ENCODE results near the gene PCDHA2. TPM values are rescaled to one million over a fixed set of nuclear protein-coding genes. Genes with fewer than 3 reads are reported as not detected.
"Not testable (repeated sequence)": the region's sequence is repeated elsewhere in the genome, so short reads cannot be mapped to it uniquely, and the experiment has no call there.

Gene PCDHA2
- total RNA-seq, 1 donor from 2014 or later, result not detected

- DNase-seq; intact Hi-C loops (cut with micrococcal nuclease); ATAC-seq: not testable (repeated sequence)
These were observed 13.7 kb downstream of the PCDHA2 start for GRCh38 chr5:140808241-140808888.

GRCh38 chr5:140808889-140809291, 14.2 kb downstream of the PCDHA2 start:
- DNase-seq, result no peak

GRCh38 chr5:140821375-140822280, 27.0 kb downstream of the PCDHA2 start, which contains the start of gene PCDHA5:
Gene PCDHA5 (plus strand): TSS chr5:140821613.
- ATAC-seq (no peak), DNase-seq (peak; percentile 28)
- intact Hi-C loops (cut with micrococcal nuclease), result no loop called here

More at GRCh38 chr5:140808889-140809291, 14.2 kb downstream of the PCDHA2 start:
- ATAC-seq, result no peak
- intact Hi-C loops (cut with micrococcal nuclease), result no loop called here

- intact Hi-C loops (cut with micrococcal nuclease), result no loop called here
These were observed 27.6 kb downstream of the PCDHA2 start for GRCh38 chr5:140822281-140822629.

GRCh38 chr5:140822969-140823368, 28.3 kb downstream of the PCDHA2 start:
- ATAC-seq; DNase-seq; intact Hi-C loops (cut with micrococcal nuclease): not testable (repeated sequence)

More at GRCh38 chr5:140822281-140822629, 27.6 kb downstream of the PCDHA2 start:
- ATAC-seq (no peak), DNase-seq (no peak)

GRCh38 chr5:140823475-140823874, 28.8 kb downstream of the PCDHA2 start:
- intact Hi-C loops (cut with micrococcal nuclease), result no loop called here
- no peak for ATAC-seq
- DNase-seq, result peak; percentile 28

- intact Hi-C loops (cut with micrococcal nuclease), result no loop called here
- DNase-seq (no peak), ATAC-seq (no peak)
These were observed 33.2 kb downstream of the PCDHA2 start, which contains the start of gene PCDHA6 for GRCh38 chr5:140827704-140828361. Gene PCDHA6 (plus strand): TSS chr5:140827960. CDS start chr5:140828092, 132 bp downstream.

- intact Hi-C loops (cut with micrococcal nuclease), result no loop called here
These were observed 33.7 kb downstream of the PCDHA2 start for GRCh38 chr5:140828362-140828737.

GRCh38 chr5:140829511-140830501, 35.2 kb downstream of the PCDHA2 start:
- intact Hi-C loops (cut with micrococcal nuclease); ATAC-seq; DNase-seq: not testable (repeated sequence)

More at GRCh38 chr5:140828362-140828737, 33.7 kb downstream of the PCDHA2 start:
- ATAC-seq (no peak), DNase-seq (no peak)

GRCh38 chr5:140833993-140834392, 39.3 kb downstream of the PCDHA2 start, which contains the start of gene PCDHA7:
Gene PCDHA7 (plus strand): TSS chr5:140834269. CDS start chr5:140834384, 115 bp downstream.
- intact Hi-C loops (cut with micrococcal nuclease), result no loop called here
- ATAC-seq, result no peak
- DNase-seq, result no peak

GRCh38 chr5:140834439-140835008, 39.9 kb downstream of the PCDHA2 start:
- intact Hi-C loops (cut with micrococcal nuclease); ATAC-seq; DNase-seq: not testable (repeated sequence)

GRCh38 chr5:140835622-140836510, 41.2 kb downstream of the PCDHA2 start:
- no peak for DNase-seq
- ATAC-seq, result no peak
- intact Hi-C loops (cut with micrococcal nuclease), result no loop called here

GRCh38 chr5:140840978-140841962, 46.6 kb downstream of the PCDHA2 start, which contains the start of gene PCDHA8:
Gene PCDHA8 (plus strand): TSS chr5:140841187. CDS start chr5:140841322, 135 bp downstream.
- ATAC-seq (no peak), DNase-seq (no peak)
- intact Hi-C loops (cut with micrococcal nuclease), result no loop called here

- ATAC-seq (no peak), DNase-seq (no peak)
- intact Hi-C loops (cut with micrococcal nuclease), result no loop called here
These were observed 48.4 kb downstream of the PCDHA2 start for GRCh38 chr5:140842798-140843733.
